ENCODE data around the gene CDK2.

Gene CDK2

GRCh38 chr12:56017181-56017580, 50.6 kb downstream of the CDK2 start:
- no peak overlapping the region for H3K4me3 ChIP-seq (ENCODE audit: low read depth in 1 of 2, low read length in 2 of 2)
- ATAC-seq (ENCODE audit: insufficient read depth, low read depth), result no peak
- H3K4me1 ChIP-seq (ENCODE audit: insufficient read depth, low read length), result peaks cover 29% of the 10 kb centered on the region

GRCh38 chr12:56018356-56018755, 51.7 kb downstream of the CDK2 start:
- H3K4me1 ChIP-seq (ENCODE audit: insufficient read depth, low read length), result peaks cover 40% of the 10 kb centered on the region
- no peaks in the 10 kb centered on the region for H3K36me3 ChIP-seq (ENCODE audit: insufficient read depth, low read length)
- H3K9me3 ChIP-seq (ENCODE audit: insufficient read depth, low read length, severe bottlenecking), result no peaks in the 10 kb centered on the region
- H3K4me3 ChIP-seq (ENCODE audit: low read depth in 1 of 2, low read length in 2 of 2), result no peak overlapping the region
- no peak for DNase-seq
- ATAC-seq (ENCODE audit: insufficient read depth, low read depth), result no peak
- no peak for TF ChIP-seq EZH2 (IDR thresholded peaks at IDR 0.05; ENCODE audit: borderline replicate concordance, low read depth, low read length, severe bottlenecking)
- no peaks in the 10 kb centered on the region for H3K27me3 ChIP-seq (ENCODE audit: insufficient read depth, low read length, poor library complexity)
- no peak overlapping the region for H2AFZ ChIP-seq (ENCODE audit: low read depth, low read length)
- H3K79me2 ChIP-seq (ENCODE audit: insufficient read depth, low read length), result peaks cover 15% of the 10 kb centered on the region
- no peak overlapping the region for H3K4me2 ChIP-seq (ENCODE audit: insufficient read depth, low read length)
- no peak overlapping the region for H3K27ac ChIP-seq (ENCODE audit: low read length)
- no peak overlapping the region for H3K9ac ChIP-seq (ENCODE audit: low read depth, low read length)
- H4K20me1 ChIP-seq (ENCODE audit: insufficient read depth, low read length), result no peaks in the 10 kb centered on the region

More at GRCh38 chr12:56017181-56017580, 50.6 kb downstream of the CDK2 start:
- no peak overlapping the region for H3K9ac ChIP-seq (ENCODE audit: low read depth, low read length)
- H2AFZ ChIP-seq (ENCODE audit: low read depth, low read length), result no peak overlapping the region
- TF ChIP-seq EZH2 (IDR thresholded peaks at IDR 0.05; ENCODE audit: borderline replicate concordance, low read depth, low read length, severe bottlenecking) (no peak), CTCF (IDR thresholded peaks at IDR 0.05; ENCODE audit: borderline replicate concordance, extremely low read depth, low read length, poor library complexity, severe bottlenecking) (no peak)
- H3K4me2 ChIP-seq (ENCODE audit: insufficient read depth, low read length), result no peak overlapping the region
- H3K36me3 ChIP-seq (ENCODE audit: insufficient read depth, low read length), result no peaks in the 10 kb centered on the region
- no peak for DNase-seq
- no peaks in the 10 kb centered on the region for H4K20me1 ChIP-seq (ENCODE audit: insufficient read depth, low read length)
- H3K27me3 ChIP-seq (ENCODE audit: insufficient read depth, low read length, poor library complexity), result no peaks in the 10 kb centered on the region
- H3K79me2 ChIP-seq (ENCODE audit: insufficient read depth, low read length), result peaks cover 8% of the 10 kb centered on the region
- H3K9me3 ChIP-seq (ENCODE audit: insufficient read depth, low read length, severe bottlenecking), result no peaks in the 10 kb centered on the region
- H3K27ac ChIP-seq (ENCODE audit: low read length), result no peak overlapping the region

- H3K9me3 ChIP-seq (ENCODE audit: insufficient read depth, low read length, severe bottlenecking), result no peaks in the 10 kb centered on the region
- DNase-seq (peak; percentile 81), ATAC-seq (ENCODE audit: insufficient read depth, low read depth) (peak; percentile 62)
- H2AFZ ChIP-seq (ENCODE audit: low read depth, low read length), result peak within 1 kb of the TSS; percentile 71
- peaks cover 44% of the 10 kb centered on the region for H3K4me1 ChIP-seq (ENCODE audit: insufficient read depth, low read length)
- peaks cover 11% of the 10 kb centered on the region for H3K36me3 ChIP-seq (ENCODE audit: insufficient read depth, low read length)
- peaks cover 16% of the 10 kb centered on the region for H3K79me2 ChIP-seq (ENCODE audit: insufficient read depth, low read length)
- no peaks in the 10 kb centered on the region for H4K20me1 ChIP-seq (ENCODE audit: insufficient read depth, low read length)
- H3K27ac ChIP-seq (ENCODE audit: low read length), result peak within 1 kb of the TSS; percentile 84
- peak within 1 kb of the TSS; percentile 80 for H3K4me2 ChIP-seq (ENCODE audit: insufficient read depth, low read length)
- peak within 1 kb of the TSS; percentile 18 to 65; a peak in 3 of 4 replicates for H3K4me3 ChIP-seq (ENCODE audit: low read depth in 1 of 2, low read length in 2 of 2)
- H3K27me3 ChIP-seq (ENCODE audit: insufficient read depth, low read length, poor library complexity), result no peaks in the 10 kb centered on the region
- peak within 1 kb of the TSS; percentile 65 for H3K9ac ChIP-seq (ENCODE audit: low read depth, low read length)
- TF ChIP-seq EZH2 (IDR thresholded peaks at IDR 0.05; ENCODE audit: borderline replicate concordance, low read depth, low read length, severe bottlenecking) (no peak), CTCF (IDR thresholded peaks at IDR 0.05; ENCODE audit: borderline replicate concordance, extremely low read depth, low read length, poor library complexity, severe bottlenecking) (no peak)
Measured at GRCh38 chr12:56020423-56021184, 54.0 kb downstream of the CDK2 start, which contains the start of gene IKZF4. Gene IKZF4 (plus strand): TSS chr12:56021043. CDS start chr12:56021494, 451 bp downstream.

- Histone ChIP-seq H3K79me2 (ENCODE audit: insufficient read depth, low read length) (peaks cover 16% of the 10 kb centered on the region), H3K27me3 (ENCODE audit: insufficient read depth, low read length, poor library complexity) (no peaks in the 10 kb centered on the region), H3K4me3 (ENCODE audit: low read depth in 1 of 2, low read length in 2 of 2) (peak overlapping the region; percentile 18 to 65; a peak in 3 of 4 replicates), H2AFZ (ENCODE audit: low read depth, low read length) (peak overlapping the region; percentile 71), H3K4me2 (ENCODE audit: insufficient read depth, low read length) (peak overlapping the region; percentile 80), H3K36me3 (ENCODE audit: insufficient read depth, low read length) (peaks cover 18% of the 10 kb centered on the region), H3K27ac (ENCODE audit: low read length) (peak overlapping the region; percentile 84), H3K9me3 (ENCODE audit: insufficient read depth, low read length, severe bottlenecking) (no peaks in the 10 kb centered on the region), H3K4me1 (ENCODE audit: insufficient read depth, low read length) (peaks cover 44% of the 10 kb centered on the region), H3K9ac (ENCODE audit: low read depth, low read length) (peak overlapping the region; percentile 65), H4K20me1 (ENCODE audit: insufficient read depth, low read length) (no peaks in the 10 kb centered on the region)
- ATAC-seq (ENCODE audit: insufficient read depth, low read depth) (no peak), DNase-seq (no peak)
- TF ChIP-seq EZH2 (IDR thresholded peaks at IDR 0.05; ENCODE audit: borderline replicate concordance, low read depth, low read length, severe bottlenecking) (no peak), CTCF (IDR thresholded peaks at IDR 0.05; ENCODE audit: borderline replicate concordance, extremely low read depth, low read length, poor library complexity, severe bottlenecking) (no peak)
Measured at GRCh38 chr12:56021889-56022497, 55.4 kb downstream of the CDK2 start.

Data from DND-41 (cell line).